ENCODE results near the gene CAPN10. TPM values are rescaled to one million over a fixed set of nuclear protein-coding genes. Genes with fewer than 3 reads are reported as not detected.

Gene CAPN10
- total RNA-seq, 1 donor from 2014 or later, result 67.1 TPM

DNA sequence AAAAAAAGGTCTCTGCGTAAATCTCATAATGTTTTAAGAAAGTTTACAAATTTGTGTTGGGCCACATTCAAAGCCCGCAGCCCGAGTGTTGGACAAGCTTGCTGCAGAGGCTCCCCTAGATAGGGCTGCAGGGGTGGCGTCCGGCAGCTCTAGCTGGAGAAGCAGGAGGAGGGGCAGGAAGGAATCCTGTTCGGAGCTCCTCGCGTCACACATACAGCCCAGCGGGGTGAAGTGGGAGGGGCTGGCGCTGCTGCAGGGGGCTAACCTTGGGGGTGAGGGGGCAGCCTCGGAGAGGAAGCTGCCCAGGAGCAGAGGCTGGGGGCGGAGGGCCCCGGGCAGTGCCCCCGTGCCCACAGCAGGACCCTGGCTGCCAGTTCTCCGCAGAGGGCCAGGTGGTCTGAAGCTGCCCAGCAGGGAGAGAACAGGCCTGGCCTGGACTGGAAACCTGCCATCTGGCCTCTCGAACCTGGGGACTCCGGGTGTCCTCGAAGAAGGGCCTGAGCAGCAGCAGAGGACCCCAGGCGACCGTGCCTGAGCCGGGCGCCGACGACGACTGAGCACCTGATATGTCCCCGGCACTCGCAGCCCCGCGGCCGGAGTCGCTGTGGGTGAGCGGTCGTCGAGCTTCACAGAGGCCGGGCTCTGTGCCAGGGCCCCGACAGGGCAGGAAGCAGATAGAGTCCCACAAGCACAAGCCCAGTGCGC is 36.1 kb downstream of the CAPN10 start:
- TF ChIP-seq, protein P1, sequence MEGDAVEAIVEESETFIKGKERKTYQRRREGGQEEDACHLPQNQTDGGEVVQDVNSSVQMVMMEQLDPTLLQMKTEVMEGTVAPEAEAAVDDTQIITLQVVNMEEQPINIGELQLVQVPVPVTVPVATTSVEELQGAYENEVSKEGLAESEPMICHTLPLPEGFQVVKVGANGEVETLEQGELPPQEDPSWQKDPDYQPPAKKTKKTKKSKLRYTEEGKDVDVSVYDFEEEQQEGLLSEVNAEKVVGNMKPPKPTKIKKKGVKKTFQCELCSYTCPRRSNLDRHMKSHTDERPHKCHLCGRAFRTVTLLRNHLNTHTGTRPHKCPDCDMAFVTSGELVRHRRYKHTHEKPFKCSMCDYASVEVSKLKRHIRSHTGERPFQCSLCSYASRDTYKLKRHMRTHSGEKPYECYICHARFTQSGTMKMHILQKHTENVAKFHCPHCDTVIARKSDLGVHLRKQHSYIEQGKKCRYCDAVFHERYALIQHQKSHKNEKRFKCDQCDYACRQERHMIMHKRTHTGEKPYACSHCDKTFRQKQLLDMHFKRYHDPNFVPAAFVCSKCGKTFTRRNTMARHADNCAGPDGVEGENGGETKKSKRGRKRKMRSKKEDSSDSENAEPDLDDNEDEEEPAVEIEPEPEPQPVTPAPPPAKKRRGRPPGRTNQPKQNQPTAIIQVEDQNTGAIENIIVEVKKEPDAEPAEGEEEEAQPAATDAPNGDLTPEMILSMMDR (IDR thresholded peaks at IDR 0.05; ENCODE audit: partially characterized antibody, unreplicated experiment), result no peak
- Mint-ChIP-seq H3K36me3 (ENCODE audit: unreplicated experiment) (peaks cover 10% of the 10 kb centered on the region), H3K27ac (ENCODE audit: unreplicated experiment) (no peak overlapping the region), H3K4me3 (ENCODE audit: unreplicated experiment) (no peak overlapping the region), H3K4me1 (ENCODE audit: low read depth, unreplicated experiment) (no peaks in the 10 kb centered on the region), H3K9me3 (ENCODE audit: unreplicated experiment) (peaks cover 12% of the 10 kb centered on the region), H3K27me3 (ENCODE audit: unreplicated experiment) (peaks cover 2% of the 10 kb centered on the region)
- DNase-seq, result no peak

DNA sequence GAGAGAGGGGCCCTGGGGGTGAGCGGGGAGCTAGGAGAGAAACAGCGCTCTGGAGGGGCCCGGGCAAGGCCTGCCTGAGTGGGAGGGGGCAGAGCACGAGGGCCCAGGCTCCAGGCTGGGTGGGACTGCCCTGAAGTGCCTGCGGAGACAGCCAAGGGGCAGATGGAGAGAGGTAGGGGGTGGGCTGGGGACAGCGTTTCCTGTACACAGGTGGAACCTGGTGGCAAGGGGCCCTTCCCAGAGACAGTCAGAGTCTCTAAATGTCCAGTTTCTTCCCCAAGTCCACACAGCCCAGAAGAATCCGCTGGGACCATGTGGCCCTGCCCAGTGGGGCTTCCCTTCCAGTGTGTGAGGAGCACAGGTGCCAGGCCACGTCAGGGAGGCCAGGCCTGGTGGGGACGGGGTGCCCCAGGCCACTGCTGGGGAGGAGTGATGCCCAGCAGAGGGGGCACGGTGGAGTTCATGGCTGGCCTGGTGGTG is 37.0 kb downstream of the CAPN10 start:
- TF ChIP-seq, protein P1 (IDR thresholded peaks at IDR 0.05; ENCODE audit: partially characterized antibody, unreplicated experiment), result no peak
- H3K4me1 Mint-ChIP-seq (ENCODE audit: low read depth, unreplicated experiment), result no peaks in the 10 kb centered on the region
- H3K27ac Mint-ChIP-seq (ENCODE audit: unreplicated experiment), result no peak overlapping the region
- DNase-seq, result no peak
- peaks cover 6% of the 10 kb centered on the region for H3K36me3 Mint-ChIP-seq (ENCODE audit: unreplicated experiment)
- H3K27me3 Mint-ChIP-seq (ENCODE audit: unreplicated experiment), result peaks cover 6% of the 10 kb centered on the region
- H3K4me3 Mint-ChIP-seq (ENCODE audit: unreplicated experiment), result no peak overlapping the region
- H3K9me3 Mint-ChIP-seq (ENCODE audit: unreplicated experiment), result peaks cover 10% of the 10 kb centered on the region

DNA sequence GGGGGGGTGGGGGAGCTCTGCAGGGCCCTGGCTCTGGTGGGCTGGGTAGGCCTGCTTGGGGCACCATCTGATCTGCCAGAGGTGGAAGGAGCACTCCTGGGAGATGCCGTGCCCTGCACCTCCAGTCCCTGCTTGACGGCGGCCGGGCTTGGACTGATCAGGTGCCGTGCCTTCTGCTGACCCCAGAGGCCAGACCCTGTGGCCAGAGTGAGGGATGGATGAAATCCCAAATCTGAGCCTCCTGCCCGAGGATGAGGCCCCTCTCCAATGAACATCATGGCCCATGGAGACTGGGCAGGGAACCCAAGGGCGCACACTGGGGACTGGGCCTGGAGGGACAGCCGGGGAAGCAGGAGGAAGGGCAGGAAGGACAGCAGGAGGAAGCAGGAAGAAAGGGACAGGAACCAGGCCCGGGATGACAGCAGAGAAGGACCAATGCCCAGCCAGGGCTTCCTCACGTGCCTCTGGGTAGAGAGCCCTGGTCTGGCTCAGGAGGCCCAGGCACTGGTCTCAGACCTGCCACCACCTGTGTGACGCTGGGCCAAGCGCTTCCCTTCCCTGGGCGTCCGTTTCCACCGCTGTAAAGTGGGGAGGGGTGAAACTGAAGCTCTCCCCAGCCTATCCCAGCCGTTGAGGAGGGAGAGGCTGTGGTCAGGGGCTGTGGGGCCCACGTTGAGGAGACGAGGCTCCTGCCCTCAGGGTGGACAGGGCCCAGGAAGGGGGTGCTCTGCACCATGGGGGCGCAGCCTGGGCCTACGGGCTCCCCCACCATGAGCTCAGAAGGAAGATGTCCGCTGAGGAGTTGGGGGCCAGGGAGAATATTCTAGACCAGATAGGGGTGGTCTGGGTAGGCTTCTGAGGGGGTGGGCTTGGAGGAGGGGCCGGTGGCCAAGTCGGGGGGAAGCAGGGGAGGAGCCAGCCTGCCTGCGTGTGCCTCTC is 37.7 kb downstream of the CAPN10 start:
- TF ChIP-seq, protein P1 (IDR thresholded peaks at IDR 0.05; ENCODE audit: partially characterized antibody, unreplicated experiment), result no peak
- no peak for DNase-seq
- Mint-ChIP-seq H3K4me1 (ENCODE audit: low read depth, unreplicated experiment) (no peaks in the 10 kb centered on the region), H3K27me3 (ENCODE audit: unreplicated experiment) (peaks cover 6% of the 10 kb centered on the region), H3K27ac (ENCODE audit: unreplicated experiment) (no peak overlapping the region), H3K4me3 (ENCODE audit: unreplicated experiment) (no peak overlapping the region), H3K9me3 (ENCODE audit: unreplicated experiment) (peaks cover 6% of the 10 kb centered on the region), H3K36me3 (ENCODE audit: unreplicated experiment) (no peaks in the 10 kb centered on the region)

DNA sequence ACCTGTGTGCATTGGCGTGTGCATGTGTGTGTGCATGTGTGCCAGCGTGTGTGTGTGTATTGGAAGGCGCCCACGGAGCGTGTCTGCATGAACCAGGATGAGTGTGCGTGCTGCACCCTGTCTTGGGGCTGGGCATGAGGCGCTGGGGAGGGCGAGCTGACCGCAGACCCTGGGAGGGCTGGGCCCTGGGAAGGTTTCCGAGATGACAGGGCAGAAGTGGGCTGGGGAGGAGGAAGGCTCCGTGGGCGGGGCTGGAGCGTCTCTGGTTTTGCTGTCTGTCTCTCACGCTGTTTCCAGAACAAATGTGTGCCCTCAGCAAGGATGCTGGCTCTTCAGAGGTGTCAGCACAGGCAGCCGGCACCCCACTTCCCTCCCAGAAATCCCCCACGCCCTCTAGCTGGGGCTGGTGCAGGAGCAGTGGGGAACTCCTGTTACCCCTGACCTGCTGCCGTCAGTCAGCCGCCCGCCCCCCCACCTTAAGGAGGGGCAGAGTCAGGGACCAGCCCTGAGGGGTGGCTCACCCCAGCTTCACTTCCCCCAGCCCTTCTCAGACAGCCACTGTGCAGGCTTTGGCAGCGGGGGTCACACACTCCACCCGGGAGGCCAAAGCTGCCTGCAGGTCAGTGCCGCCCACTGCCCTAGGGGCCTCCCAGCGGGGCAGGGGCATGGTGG is 38.6 kb downstream of the CAPN10 start, which contains the start of gene GPR35:
Gene GPR35 (plus strand): TSS at position 531 of the 672 bp plus-strand sequence. CDS start 4,473 bp downstream, outside the sequence.
- Mint-ChIP-seq H3K27me3 (ENCODE audit: unreplicated experiment) (peaks cover 8% of the 10 kb centered on the region), H3K27ac (ENCODE audit: unreplicated experiment) (no peak within 1 kb of the TSS), H3K4me1 (ENCODE audit: low read depth, unreplicated experiment) (no peaks in the 10 kb centered on the region), H3K36me3 (ENCODE audit: unreplicated experiment) (no peaks in the 10 kb centered on the region), H3K9me3 (ENCODE audit: unreplicated experiment) (peaks cover 6% of the 10 kb centered on the region), H3K4me3 (ENCODE audit: unreplicated experiment) (no peak within 1 kb of the TSS)
- TF ChIP-seq, protein P1 (IDR thresholded peaks at IDR 0.05; ENCODE audit: partially characterized antibody, unreplicated experiment), result no peak
- no peak for DNase-seq

Measured in glutamatergic neuron (in vitro differentiated cells).